Heart left ventricle (tissue), 16 donors: ENCODE measurements around the gene RPL31. TPM values are rescaled to one million over a fixed set of nuclear protein-coding genes. Genes with fewer than 3 reads are reported as not detected.

Source experiments
- ATAC-seq, 4 donors: fragments of 200-7000 bp; cut with Tn5 transposase; one replicate each; pipeline ENCODE4 v1.9.1; 2020 to 2022; ENCODE audit warnings: moderate library complexity in 4 of 4, mild to moderate bottlenecking in 3 of 4, moderate number of reproducible peaks in 1 of 4
- DNase-seq, 5 donors: peaks; one replicate each; pipeline ENCODE4 v3.0.0-alpha.2; 2020
- H3K27ac ChIP-seq, 12 donors: fragments of 200-600 bp; sonication (generic) in 4 of 12; one replicate each; pipeline versions ENCODE4 v1.5.0 to v1.8.0; 2016 to 2022; ENCODE audit warnings: mild to moderate bottlenecking in 2 of 12
- H3K27me3 ChIP-seq, 9 donors: fragments of 200-600 bp; sonication (generic) in 2 of 9; one replicate each; pipeline versions ENCODE4 v1.5.1 to v1.8.0; 2016 to 2022; ENCODE audit warnings: mild to moderate bottlenecking in 3 of 9
- H3K36me3 ChIP-seq, 9 donors: fragments of 200-600 bp; sonication (generic) in 2 of 9; one replicate each; pipeline versions ENCODE4 v1.5.0 to v1.8.0; 2018 to 2022; ENCODE audit warnings: mild to moderate bottlenecking in 2 of 9
- H3K4me1 ChIP-seq, 12 donors: fragments of 200-600 bp; sonication (generic) in 4 of 12; one replicate each; pipeline versions ENCODE4 v1.5.0 to v1.8.0; 2016 to 2022; ENCODE audit warnings: mild to moderate bottlenecking in 3 of 12
- H3K4me3 ChIP-seq, 12 donors: fragments of 200-600 bp; sonication (generic) in 4 of 12; one replicate each; pipeline versions ENCODE4 v1.5.0 to v1.8.0; 2017 to 2022; ENCODE audit warnings: mild to moderate bottlenecking in 9 of 12, moderate library complexity in 4 of 12
- H3K9me3 ChIP-seq, 12 donors: fragments of 200-600 bp; sonication (generic) in 4 of 12; one replicate each; pipeline versions ENCODE4 v1.5.0 to v1.8.0; 2016 to 2022; ENCODE audit warnings: mild to moderate bottlenecking in 1 of 12
- CTCF ChIP-seq, 12 donors: fragments of 200-600 bp; sonication (generic) in 4 of 12; IDR thresholded peaks; one replicate each; pipeline versions ENCODE4 v1.5.0 to v1.8.0; 2018 to 2022; ENCODE audit warnings: antibody characterized with exemption in 12 of 12, mild to moderate bottlenecking in 5 of 12
- POLR2A ChIP-seq, 2 donors: fragments of 450-650 bp; IDR thresholded peaks; one replicate each; pipeline ENCODE4 v1.6.1; 2017; ENCODE audit warnings: antibody characterized with exemption in 2 of 2, mild to moderate bottlenecking in 2 of 2, moderate library complexity in 2 of 2
- WGBS, 4 donors: extraction: QIAGEN DNeasy Blood & Tissue Kit in 2 of 4; methylation state at CpG; one replicate each; pipeline versions ENCODE4 v1.1.5 to v1.1.7; 2013 to 2018; 5-methylcytosine and 5-hydroxymethylcytosine counted together
- intact Hi-C, 10 donors: fragments of 100-400 bp; cut with DNase I; formaldehyde crosslinking; loops; one replicate each; pipeline versions ENCODE4 v1.11.1 to v1.14.2; 2022
- polyA plus RNA-seq, 2 donors: library from polyadenylated mRNA; stranded (reverse); fragments of 200-250 nt; gene quantifications; one replicate each; pipeline ENCODE4 v1.2.3, GENCODE V29; 2013
- total RNA-seq, 9 donors: library from RNA; depleted of rRNA in 2 of 9; stranded (reverse); fragments of >200 nt in 2 of 9; fragmentation: NEBNext Ultra II Directional in 3 of 9; extraction: Animal tissue kit (Norgen Biotek cat#: 25700) in 3 of 9; gene quantifications; one replicate each; pipeline versions ENCODE4 v1.1.0 to v1.2.4, GENCODE V29; 2016 to 2023
- donor health status: ischemic (EF 13 %, LVEDD 7.1; RV severe dilation, severe dysfunction).
- donor health status: healthy with polysubstance abuse.
- donor health status: DM: no; HTN: yes; CAD: no.
- donor health status: DM: no; HTN: no; CAD: no.
- donor health status: ischemic (EF 25% LVEDD 6.9; RV normal size, moderate dysfunction).
- donor health status: ischemic (EF 25% LVEDD 5.7; RV mildly dilated, moderate dysfunction).
- donor health status: healthy.
- donor health status: DM: yes; HTN: yes; CAD: no.
- donor health status: ischemic (EF 35%, LVEDD 5.7; RV mildly dilated, moderate dysfunction).
- donor health status: nonischemic (EF 11% LVEDD 7.7; RV severe dilation, severe dysfunction).
- donor health status: DM: yes; HTN: yes; CAD: no.
- donor health status: PGD.
- donor health status: ischemic (EF 29% LVEDD 5.4; RV normal size, mild dysfunction).
- donor health status: nonischemic (EF 23%, LVEDD 6.1; RV moderate dilation, normal function).

The RPL31 gene
- total and polyA plus RNA-seq, 11 donors: 383 to 3,831 (median 752) TPM

- intact Hi-C loops: loop anchor here in 1 of 10 donors (10.0 kb wide), 1 partner anchor 219 kb away; no protein-coding TSS in a partner anchor
- Histone ChIP-seq H3K27me3 (no peaks in the 10 kb centered on the region), H3K9me3 (no peaks in the 10 kb centered on the region), H3K27ac (no peak overlapping the region), H3K36me3 (peaks cover 0 to 29% (median 13%) of the 10 kb centered on the region in 9 donors), H3K4me3 (no peak overlapping the region), H3K4me1 (peaks cover 0 to 21% (median 8%) of the 10 kb centered on the region in 12 donors)
- WGBS, 4 donors: 79 to 92% (median 83%) methylated on average over 6 of the region's 6 CpGs
- DNase-seq: no peak
- TF ChIP-seq CTCF (IDR thresholded peaks at IDR 0.05): no peak
- no peak for TF ChIP-seq POLR2A (IDR thresholded peaks at IDR 0.05)
- ATAC-seq: no peak
Observed at GRCh38 chr2:100954044-100954420, 48.1 kb upstream of the RPL31 start.

GRCh38 chr2:100955226-100955625 is 46.9 kb upstream of the RPL31 start:
- Histone ChIP-seq H3K27me3 (no peaks in the 10 kb centered on the region), H3K27ac (no peak overlapping the region), H3K4me1 (peaks cover 0 to 27% (median 12%) of the 10 kb centered on the region in 12 donors), H3K4me3 (no peak overlapping the region), H3K9me3 (no peaks in the 10 kb centered on the region), H3K36me3 (peaks cover 0 to 17% (median 5%) of the 10 kb centered on the region in 9 donors)
- no peak for TF ChIP-seq POLR2A (IDR thresholded peaks at IDR 0.05)
- no peak for TF ChIP-seq CTCF (IDR thresholded peaks at IDR 0.05)
- no peak for DNase-seq
- peak in 3 of 4 donors; percentile 38 to 52 (median 48) for ATAC-seq
- 64 to 74% (median 70%) methylated on average over 4 of the region's 4 CpGs for WGBS, 4 donors
- intact Hi-C loops: loop anchor here in 1 of 10 donors (10.0 kb wide), 1 partner anchor 220 kb away; no protein-coding TSS in a partner anchor

- peaks cover 0 to 32% (median 12%) of the 10 kb centered on the region in 12 donors for H3K4me1 ChIP-seq
- 98% methylated on average over 5 of the region's 5 CpGs for WGBS, 4 donors
- ATAC-seq (no peak), DNase-seq (no peak)
- TF ChIP-seq CTCF (IDR thresholded peaks at IDR 0.05) (no peak), POLR2A (IDR thresholded peaks at IDR 0.05) (no peak)
- H3K4me3 ChIP-seq: no peak overlapping the region
- H3K27me3 ChIP-seq: no peaks in the 10 kb centered on the region
- peaks cover 0 to 9% (median 0%) of the 10 kb centered on the region in 9 donors for H3K36me3 ChIP-seq
- no peaks in the 10 kb centered on the region for H3K9me3 ChIP-seq
- intact Hi-C loops: loop anchor here in 1 of 10 donors (10.0 kb wide), 1 partner anchor 221 kb away; no protein-coding TSS in a partner anchor
- H3K27ac ChIP-seq: no peak overlapping the region
Observed at GRCh38 chr2:100956081-100956480, 46.0 kb upstream of the RPL31 start.

- ATAC-seq: peak; percentile 52 to 78 (median 70)
- 67 to 75% (median 71%) methylated on average over 16 of the region's 16 CpGs for WGBS, 4 donors
- peak overlapping the region in 1 of 12 donors; percentile 16 for H3K4me3 ChIP-seq
- intact Hi-C loops: loop anchor here in 1 of 10 donors (2.0 to 10.0 kb wide), 2 partner anchors 141 to 223 kb away; no protein-coding TSS in a partner anchor
- peaks cover 0 to 5% (median 0%) of the 10 kb centered on the region in 9 donors for H3K36me3 ChIP-seq
- peak in 3 of 5 donors; percentile 28 to 40 (median 31) for DNase-seq
- H3K27me3 ChIP-seq: no peaks in the 10 kb centered on the region
- peaks cover 0 to 38% (median 17%) of the 10 kb centered on the region in 12 donors for H3K4me1 ChIP-seq
- H3K9me3 ChIP-seq: no peaks in the 10 kb centered on the region
- TF ChIP-seq CTCF (IDR thresholded peaks at IDR 0.05) (no peak), POLR2A (IDR thresholded peaks at IDR 0.05) (no peak)
- peak overlapping the region in 3 of 12 donors; percentile 18 to 49 (median 22) for H3K27ac ChIP-seq
Observed at GRCh38 chr2:100957996-100958653, 44.0 kb upstream of the RPL31 start.
